Fibroblast of lung (primary cell): Measurements from ENCODE around the gene CA6.

Experiments used
- EZH2 ChIP-seq: IDR thresholded peaks from 2 replicates; pipeline ENCODE4 v1.5.1; 2012; ENCODE audit warnings: low read length, control low read depth, mild to moderate bottlenecking; ENCODE audit errors: missing control alignments
- TF ChIP-seq, protein P1 (sequence below), 2 donors: IDR thresholded peaks in 1 of 2; conservative IDR thresholded peaks in 1 of 2; 1 replicate in 1 of 2; 2 replicates in 1 of 2; pipeline ENCODE4 v1.5.1; 2011 to 2012; ENCODE audit warnings: low read length in 2 of 2, control low read depth in 1 of 2, inconsistent platforms in 1 of 2, low read depth in 1 of 2, mild to moderate bottlenecking in 1 of 2

DNA sequence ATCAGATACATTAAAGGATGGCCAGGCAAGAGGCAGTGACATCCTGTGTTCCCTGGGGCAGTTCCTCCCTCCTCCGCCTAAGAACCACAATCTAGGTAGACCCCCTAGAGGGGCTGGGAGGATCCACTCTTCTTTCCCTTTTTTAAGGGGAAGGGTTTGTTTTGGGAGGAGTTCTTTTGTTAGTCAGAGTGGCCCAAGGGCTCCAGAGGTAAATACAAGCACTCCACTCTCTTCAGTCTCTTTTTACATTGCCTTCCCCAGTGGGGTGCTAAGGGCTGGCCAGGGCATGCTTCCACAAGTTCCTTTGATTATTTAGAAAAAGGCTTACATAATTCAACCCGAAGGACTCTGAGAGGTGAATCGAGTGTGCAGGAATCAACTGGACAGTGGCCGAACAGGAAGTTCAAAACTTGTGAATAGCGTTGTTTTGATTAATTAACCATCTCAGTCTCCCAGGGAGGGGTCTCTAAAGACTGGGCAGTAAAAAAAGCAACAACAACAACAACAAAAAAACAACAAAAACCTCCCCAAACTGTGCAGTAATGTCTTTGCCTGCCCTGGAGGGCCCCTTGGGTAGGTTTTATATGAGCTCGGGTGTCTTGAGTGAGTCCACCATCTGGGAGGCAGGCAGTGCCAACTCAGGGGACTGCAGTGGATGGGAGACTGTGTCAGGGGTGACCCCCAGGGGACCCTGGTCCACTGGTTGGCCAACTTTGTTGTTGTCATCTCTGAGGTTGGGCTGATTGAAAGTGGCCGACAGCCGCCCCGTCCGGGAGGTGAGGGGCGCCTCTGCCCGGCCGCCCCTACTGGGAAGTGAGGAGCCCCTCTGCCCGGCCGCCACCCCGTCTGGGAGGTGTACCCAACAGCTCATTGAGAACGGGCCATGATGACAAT is 34.0 kb upstream of the CA6 start:
- TF ChIP-seq, protein P1, sequence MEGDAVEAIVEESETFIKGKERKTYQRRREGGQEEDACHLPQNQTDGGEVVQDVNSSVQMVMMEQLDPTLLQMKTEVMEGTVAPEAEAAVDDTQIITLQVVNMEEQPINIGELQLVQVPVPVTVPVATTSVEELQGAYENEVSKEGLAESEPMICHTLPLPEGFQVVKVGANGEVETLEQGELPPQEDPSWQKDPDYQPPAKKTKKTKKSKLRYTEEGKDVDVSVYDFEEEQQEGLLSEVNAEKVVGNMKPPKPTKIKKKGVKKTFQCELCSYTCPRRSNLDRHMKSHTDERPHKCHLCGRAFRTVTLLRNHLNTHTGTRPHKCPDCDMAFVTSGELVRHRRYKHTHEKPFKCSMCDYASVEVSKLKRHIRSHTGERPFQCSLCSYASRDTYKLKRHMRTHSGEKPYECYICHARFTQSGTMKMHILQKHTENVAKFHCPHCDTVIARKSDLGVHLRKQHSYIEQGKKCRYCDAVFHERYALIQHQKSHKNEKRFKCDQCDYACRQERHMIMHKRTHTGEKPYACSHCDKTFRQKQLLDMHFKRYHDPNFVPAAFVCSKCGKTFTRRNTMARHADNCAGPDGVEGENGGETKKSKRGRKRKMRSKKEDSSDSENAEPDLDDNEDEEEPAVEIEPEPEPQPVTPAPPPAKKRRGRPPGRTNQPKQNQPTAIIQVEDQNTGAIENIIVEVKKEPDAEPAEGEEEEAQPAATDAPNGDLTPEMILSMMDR (conservative IDR thresholded peaks at IDR 0.05 in 1 of 2, IDR thresholded peaks at IDR 0.05 in 1 of 2; ENCODE audit: low read depth in 1 of 2, low read length in 2 of 2), result no peak
- no peak for TF ChIP-seq EZH2
